ENCODE data around the gene MYL12B. TPM values are rescaled to one million over a fixed set of nuclear protein-coding genes. Genes with fewer than 3 reads are reported as not detected.
"Not testable (repeated sequence)": the region's sequence is repeated elsewhere in the genome, so short reads cannot be mapped to it uniquely, and the experiment has no call there.

MYL12B gene
- total and polyA plus RNA-seq, 7 experiments from 2014 or later = 140 to 982 (median 178) TPM

DNA sequence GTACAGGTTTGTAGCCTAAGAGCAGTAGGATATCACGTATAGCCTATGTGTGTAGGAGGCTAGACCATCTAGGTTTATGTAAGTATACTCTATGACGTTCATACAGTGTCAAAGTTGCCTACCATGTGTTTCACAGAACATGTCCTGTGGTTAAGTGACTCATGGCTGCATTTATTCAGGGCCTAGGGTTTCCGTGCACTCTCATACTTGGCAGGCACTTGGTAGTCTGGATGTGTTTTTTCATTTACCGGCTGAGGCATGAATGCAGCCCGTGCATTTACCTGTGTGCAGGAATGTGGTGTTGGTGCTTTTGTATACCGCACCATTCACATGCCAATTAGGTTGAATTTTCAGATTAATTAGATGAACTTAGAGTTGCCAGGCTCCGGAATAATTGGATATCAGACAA lies 43.4 kb downstream of the MYL12B start:
- ChIA-PET POLR2A (no interaction called here), CTCF (no interaction called here)
- Histone ChIP-seq H3K9me3 (ENCODE audit: control insufficient read depth in 2 of 3, low read length in 3 of 3) (no peaks in the 10 kb centered on the region), H3K4me3 (ENCODE audit: low read length) (no peak overlapping the region), H3K4me1 (ENCODE audit: control insufficient read depth in 2 of 2, insufficient read depth in 2 of 2, low read length in 2 of 2) (peaks cover 0 to 7% of the 10 kb centered on the region in 2 donors), H3K36me3 (ENCODE audit: control insufficient read depth in 2 of 3, insufficient read depth in 3 of 3, low read length in 3 of 3) (no peaks in the 10 kb centered on the region), H3K27ac (ENCODE audit: low read depth, low read length) (no peak overlapping the region), H3K27me3 (ENCODE audit: control insufficient read depth in 2 of 2, insufficient read depth in 2 of 2, low read length in 2 of 2) (no peaks in the 10 kb centered on the region)
- H3K4me1 Mint-ChIP-seq = peaks cover 0 to 20% (median 0%) of the 10 kb centered on the region in 7 donors
- peak overlapping the region in 1 of 9 donors; percentile 86 for H3K27ac Mint-ChIP-seq
- intact Hi-C loops (cut with micrococcal nuclease) = loop anchor here in 1 of 2 donors (2.0 kb wide), 1 partner anchor 289 kb away; no protein-coding TSS in a partner anchor
- DNase-seq = peak in 2 of 9 donors; percentile 15 to 37
- H3K4me3 Mint-ChIP-seq = peak overlapping the region in 1 of 10 donors; percentile 43
- H3K36me3 Mint-ChIP-seq = no peaks in the 10 kb centered on the region
- peaks cover 0 to 1% (median 0%) of the 10 kb centered on the region in 11 donors for H3K9me3 Mint-ChIP-seq
- peak; percentile 94 for ATAC-seq
- H3K27me3 Mint-ChIP-seq = peaks cover 5 to 22% (median 17%) of the 10 kb centered on the region in 5 donors

GRCh38 chr18:3305933-3306332 lies 44.0 kb downstream of the MYL12B start:
- no peak for DNase-seq

DNA sequence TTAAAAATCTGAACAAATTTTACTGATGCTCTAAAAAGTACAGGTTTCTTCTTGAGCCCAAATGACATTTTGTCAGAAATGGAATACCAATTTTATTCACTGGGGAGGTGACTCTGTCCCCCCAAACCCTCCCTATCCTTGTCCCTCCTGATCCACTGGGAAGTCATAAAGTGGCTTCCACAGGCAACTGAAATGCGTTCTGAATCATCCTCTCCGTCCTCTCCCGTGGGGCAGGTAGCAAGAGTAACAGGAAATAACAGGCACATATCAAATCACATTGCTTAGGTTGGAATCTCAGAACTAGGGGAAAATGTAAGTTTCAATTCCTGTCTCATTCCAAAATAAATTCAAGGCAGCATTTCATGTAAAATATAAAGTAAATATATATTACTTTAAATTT lies 44.5 kb downstream of the MYL12B start:
- Mint-ChIP-seq H3K27ac (no peak overlapping the region), H3K36me3 (no peaks in the 10 kb centered on the region), H3K4me1 (peaks cover 0 to 20% (median 0%) of the 10 kb centered on the region in 7 donors), H3K27me3 (peaks cover 5 to 15% (median 7%) of the 10 kb centered on the region in 5 donors), H3K4me3 (no peak overlapping the region), H3K9me3 (peaks cover 0 to 1% (median 0%) of the 10 kb centered on the region in 11 donors)
- Histone ChIP-seq H3K9me3 (ENCODE audit: control insufficient read depth in 2 of 3, low read length in 3 of 3) (no peaks in the 10 kb centered on the region), H3K27me3 (ENCODE audit: control insufficient read depth in 2 of 2, insufficient read depth in 2 of 2, low read length in 2 of 2) (no peaks in the 10 kb centered on the region), H3K36me3 (ENCODE audit: control insufficient read depth in 2 of 3, insufficient read depth in 3 of 3, low read length in 3 of 3) (no peaks in the 10 kb centered on the region), H3K4me3 (ENCODE audit: low read length) (no peak overlapping the region), H3K4me1 (ENCODE audit: control insufficient read depth in 2 of 2, insufficient read depth in 2 of 2, low read length in 2 of 2) (peaks cover 0 to 7% of the 10 kb centered on the region in 2 donors), H3K27ac (ENCODE audit: low read depth, low read length) (no peak overlapping the region)
- intact Hi-C loops (cut with micrococcal nuclease) = no loop called here
- DNase-seq (no peak), ATAC-seq (no peak)
- CTCF ChIA-PET = no interaction called here
- POLR2A ChIA-PET = no interaction called here

More at GRCh38 chr18:3305933-3306332, 44.0 kb downstream of the MYL12B start:
- Mint-ChIP-seq H3K4me1 (peaks cover 0 to 20% (median 0%) of the 10 kb centered on the region in 7 donors), H3K9me3 (peaks cover 0 to 1% (median 0%) of the 10 kb centered on the region in 11 donors), H3K36me3 (no peaks in the 10 kb centered on the region), H3K27me3 (peaks cover 5 to 18% (median 11%) of the 10 kb centered on the region in 5 donors), H3K27ac (peak overlapping the region in 1 of 9 donors; percentile 86), H3K4me3 (peak overlapping the region in 1 of 10 donors; percentile 24)
- intact Hi-C loops (cut with micrococcal nuclease) = loop anchor here in 1 of 2 donors (2.0 kb wide), 1 partner anchor 289 kb away; no protein-coding TSS in a partner anchor
- ChIA-PET POLR2A (no interaction called here), CTCF (no interaction called here)
- H3K27me3 ChIP-seq (ENCODE audit: control insufficient read depth in 2 of 2, insufficient read depth in 2 of 2, low read length in 2 of 2) = no peaks in the 10 kb centered on the region
- H3K9me3 ChIP-seq (ENCODE audit: control insufficient read depth in 2 of 3, low read length in 3 of 3) = no peaks in the 10 kb centered on the region
- peaks cover 0 to 7% of the 10 kb centered on the region in 2 donors for H3K4me1 ChIP-seq (ENCODE audit: control insufficient read depth in 2 of 2, insufficient read depth in 2 of 2, low read length in 2 of 2)
- ATAC-seq = no peak
- no peak overlapping the region for H3K4me3 ChIP-seq (ENCODE audit: low read length)
- H3K27ac ChIP-seq (ENCODE audit: low read depth, low read length) = no peak overlapping the region
- H3K36me3 ChIP-seq (ENCODE audit: control insufficient read depth in 2 of 3, insufficient read depth in 3 of 3, low read length in 3 of 3) = no peaks in the 10 kb centered on the region

GRCh38 chr18:3313685-3314084 lies 51.8 kb downstream of the MYL12B start:
- ATAC-seq (no peak), DNase-seq (no peak)
- Mint-ChIP-seq H3K4me3 (no peak overlapping the region), H3K9me3 (peaks cover 0 to 6% (median 0%) of the 10 kb centered on the region in 11 donors), H3K27me3 (peaks cover 0 to 6% (median 0%) of the 10 kb centered on the region in 5 donors), H3K27ac (no peak overlapping the region), H3K4me1 (peaks cover 0 to 3% (median 0%) of the 10 kb centered on the region in 7 donors), H3K36me3 (no peaks in the 10 kb centered on the region)
- CTCF ChIA-PET = interaction anchor here (0.9 kb wide), 1 partner anchor 141 kb away, joined by 3 read pairs; no protein-coding TSS in a partner anchor
- no peaks in the 10 kb centered on the region for H3K9me3 ChIP-seq (ENCODE audit: control insufficient read depth in 2 of 3, low read length in 3 of 3)
- H3K27ac ChIP-seq (ENCODE audit: low read depth, low read length) = no peak overlapping the region
- POLR2A ChIA-PET = no interaction called here
- intact Hi-C loops (cut with micrococcal nuclease) = no loop called here
- no peak overlapping the region for H3K4me3 ChIP-seq (ENCODE audit: low read length)
- H3K27me3 ChIP-seq (ENCODE audit: control insufficient read depth in 2 of 2, insufficient read depth in 2 of 2, low read length in 2 of 2) = no peaks in the 10 kb centered on the region
- no peaks in the 10 kb centered on the region for H3K4me1 ChIP-seq (ENCODE audit: control insufficient read depth in 2 of 2, insufficient read depth in 2 of 2, low read length in 2 of 2)
- H3K36me3 ChIP-seq (ENCODE audit: control insufficient read depth in 2 of 3, insufficient read depth in 3 of 3, low read length in 3 of 3) = no peaks in the 10 kb centered on the region

DNA sequence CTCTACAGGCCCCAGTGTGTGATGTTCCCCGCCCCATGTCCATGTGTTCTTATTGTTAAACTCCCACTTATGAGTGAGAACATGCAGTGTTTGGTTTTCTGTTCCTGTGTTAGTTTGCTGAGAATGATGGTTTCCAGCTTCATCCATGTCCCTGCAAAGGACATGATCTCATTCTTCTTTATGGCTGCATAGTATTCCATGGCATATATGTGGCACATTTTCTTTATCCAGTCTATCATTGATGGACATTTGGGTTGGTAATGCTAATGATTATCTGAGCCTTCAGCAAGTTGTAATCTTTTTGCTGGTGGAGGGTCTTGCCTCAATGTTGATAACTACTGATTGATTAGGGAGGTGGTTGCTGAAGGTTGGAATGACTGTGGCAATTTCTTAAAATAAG lies 53.4 kb downstream of the MYL12B start:
- not testable (repeated sequence) for H3K27ac Mint-ChIP-seq

GRCh38 chr18:3319399-3319798 lies 57.5 kb downstream of the MYL12B start:
- no peaks in the 10 kb centered on the region for H3K27me3 ChIP-seq (ENCODE audit: control insufficient read depth in 2 of 2, insufficient read depth in 2 of 2, low read length in 2 of 2)
- POLR2A ChIA-PET = no interaction called here
- H3K4me3 ChIP-seq (ENCODE audit: low read length) = no peak overlapping the region
- H3K9me3 ChIP-seq (ENCODE audit: control insufficient read depth in 2 of 3, low read length in 3 of 3) = no peaks in the 10 kb centered on the region
- Mint-ChIP-seq H3K27me3 (peaks cover 0 to 8% (median 5%) of the 10 kb centered on the region in 5 donors), H3K9me3 (peaks cover 0 to 6% (median 0%) of the 10 kb centered on the region in 11 donors), H3K4me3 (no peak overlapping the region), H3K27ac (no peak overlapping the region), H3K4me1 (peaks cover 0 to 8% (median 0%) of the 10 kb centered on the region in 7 donors), H3K36me3 (no peaks in the 10 kb centered on the region)
- CTCF ChIA-PET = interaction anchor here (0.5 to 1.0 kb wide), 2 partner anchors 142 to 347 kb away, joined by 3 to 4 read pairs; no protein-coding TSS in a partner anchor
- no peak overlapping the region for H3K27ac ChIP-seq (ENCODE audit: low read depth, low read length)
- intact Hi-C loops (cut with micrococcal nuclease) = no loop called here
- DNase-seq (no peak), ATAC-seq (no peak)
- H3K4me1 ChIP-seq (ENCODE audit: control insufficient read depth in 2 of 2, insufficient read depth in 2 of 2, low read length in 2 of 2) = no peaks in the 10 kb centered on the region
- H3K36me3 ChIP-seq (ENCODE audit: control insufficient read depth in 2 of 3, insufficient read depth in 3 of 3, low read length in 3 of 3) = no peaks in the 10 kb centered on the region

More for the DNA sequence above, 53.4 kb downstream of the MYL12B start:
- ATAC-seq; H3K36me3 ChIP-seq (ENCODE audit: control insufficient read depth in 2 of 3, insufficient read depth in 3 of 3, low read length in 3 of 3); H3K4me1 Mint-ChIP-seq; CTCF ChIA-PET; H3K4me3 Mint-ChIP-seq; H3K9me3 Mint-ChIP-seq; H3K27me3 Mint-ChIP-seq; H3K27ac ChIP-seq (ENCODE audit: low read depth, low read length); DNase-seq; H3K4me3 ChIP-seq (ENCODE audit: low read length); POLR2A ChIA-PET; H3K27me3 ChIP-seq (ENCODE audit: control insufficient read depth in 2 of 2, insufficient read depth in 2 of 2, low read length in 2 of 2); H3K36me3 Mint-ChIP-seq; intact Hi-C loops (cut with micrococcal nuclease); H3K4me1 ChIP-seq (ENCODE audit: control insufficient read depth in 2 of 2, insufficient read depth in 2 of 2, low read length in 2 of 2); H3K9me3 ChIP-seq (ENCODE audit: control insufficient read depth in 2 of 3, low read length in 3 of 3): not testable (repeated sequence)

All from naive thymus-derived CD4-positive, alpha-beta T cell (primary cell).